ENCODE data around the gene LBHD1.
A peak's percentile ranks its signal among the peaks of the same experiment; 100 is the strongest.
"Not testable (repeated sequence)": the region's sequence is repeated elsewhere in the genome, so short reads cannot be mapped to it uniquely, and the experiment has no call there.

LBHD1 gene

GRCh38 chr11:62671608-62672389 is at the start of gene LBHD1, which contains the start of gene UQCC3:
Gene LBHD1 (minus strand): TSS chr11:62672267. CDS start chr11:62670031, 2,236 bp downstream.
Gene UQCC3 (plus strand): TSS chr11:62671673. CDS start chr11:62671746, 73 bp downstream.
- peak; percentile 48 to 58 for DNase-seq (ENCODE audit: low read depth in 2 of 2)

- no peak for DNase-seq (ENCODE audit: low read depth in 2 of 2)
Measured at GRCh38 chr11:62719302-62719978, 47.4 kb upstream of the LBHD1 start.

- DNase-seq (ENCODE audit: low read depth in 2 of 2), result no peak
Measured at GRCh38 chr11:62716816-62717215, 44.7 kb upstream of the LBHD1 start.

- DNase-seq (ENCODE audit: low read depth in 2 of 2), result no peak
Measured at GRCh38 chr11:62716206-62716605, 44.1 kb upstream of the LBHD1 start.

- DNase-seq (ENCODE audit: low read depth in 2 of 2), result no peak
Measured at GRCh38 chr11:62715150-62716130, 43.4 kb upstream of the LBHD1 start.

- no peak for DNase-seq (ENCODE audit: low read depth in 2 of 2)
Measured at GRCh38 chr11:62713343-62713742, 41.3 kb upstream of the LBHD1 start.

- DNase-seq (ENCODE audit: low read depth in 2 of 2), result no peak
Measured at GRCh38 chr11:62712861-62713260, 40.8 kb upstream of the LBHD1 start.

- no peak for DNase-seq (ENCODE audit: low read depth in 2 of 2)
Measured at GRCh38 chr11:62712276-62712812, 40.3 kb upstream of the LBHD1 start.

GRCh38 chr11:62710001-62710345 is 37.9 kb upstream of the LBHD1 start:
- no peak for DNase-seq (ENCODE audit: low read depth in 2 of 2)

- peak; percentile 90 to 93 for DNase-seq (ENCODE audit: low read depth in 2 of 2)
Measured at GRCh38 chr11:62709247-62710000, 37.4 kb upstream of the LBHD1 start.

GRCh38 chr11:62708793-62709192 is 36.7 kb upstream of the LBHD1 start:
- no peak for DNase-seq (ENCODE audit: low read depth in 2 of 2)

GRCh38 chr11:62708392-62708791 is 36.3 kb upstream of the LBHD1 start:
- DNase-seq (ENCODE audit: low read depth in 2 of 2), result no peak

- no peak for DNase-seq (ENCODE audit: low read depth in 2 of 2)
Measured at GRCh38 chr11:62707277-62707861, 35.3 kb upstream of the LBHD1 start, which contains the start of the genes BSCL2 and GNG3. Gene BSCL2 (minus strand): TSS chr11:62707424. CDS start chr11:62707195, 229 bp downstream. Gene GNG3 (plus strand): TSS chr11:62707676. CDS start chr11:62708296, 620 bp downstream.

- no peak for DNase-seq (ENCODE audit: low read depth in 2 of 2)
Measured at GRCh38 chr11:62706850-62707247, 34.8 kb upstream of the LBHD1 start.

GRCh38 chr11:62705880-62706849 is 34.1 kb upstream of the LBHD1 start:
- peak; percentile 90 to 92 for DNase-seq (ENCODE audit: low read depth in 2 of 2)

- DNase-seq (ENCODE audit: low read depth in 2 of 2), result no peak
Measured at GRCh38 chr11:62705413-62705812, 33.3 kb upstream of the LBHD1 start.

- not testable (repeated sequence) for DNase-seq (ENCODE audit: low read depth in 2 of 2)
Measured at GRCh38 chr11:62703921-62704320, 31.9 kb upstream of the LBHD1 start.

GRCh38 chr11:62702246-62702645 is 30.2 kb upstream of the LBHD1 start:
- no peak for DNase-seq (ENCODE audit: low read depth in 2 of 2)

Data from stimulated activated CD8-positive, alpha-beta memory T cell treated with anti-CD3 and anti-CD28 coated beads, Interleukin-2, amount 100 ng/mL, for 1 hour (primary cell).